ENCODE measurements around the gene TTLL11. TPM values are rescaled to one million over a fixed set of nuclear protein-coding genes. Genes with fewer than 3 reads are reported as not detected.

The TTLL11 gene
- total and polyA plus RNA-seq, 2 experiments from 2014 or later, result 5.1 to 6.3 TPM

DNA sequence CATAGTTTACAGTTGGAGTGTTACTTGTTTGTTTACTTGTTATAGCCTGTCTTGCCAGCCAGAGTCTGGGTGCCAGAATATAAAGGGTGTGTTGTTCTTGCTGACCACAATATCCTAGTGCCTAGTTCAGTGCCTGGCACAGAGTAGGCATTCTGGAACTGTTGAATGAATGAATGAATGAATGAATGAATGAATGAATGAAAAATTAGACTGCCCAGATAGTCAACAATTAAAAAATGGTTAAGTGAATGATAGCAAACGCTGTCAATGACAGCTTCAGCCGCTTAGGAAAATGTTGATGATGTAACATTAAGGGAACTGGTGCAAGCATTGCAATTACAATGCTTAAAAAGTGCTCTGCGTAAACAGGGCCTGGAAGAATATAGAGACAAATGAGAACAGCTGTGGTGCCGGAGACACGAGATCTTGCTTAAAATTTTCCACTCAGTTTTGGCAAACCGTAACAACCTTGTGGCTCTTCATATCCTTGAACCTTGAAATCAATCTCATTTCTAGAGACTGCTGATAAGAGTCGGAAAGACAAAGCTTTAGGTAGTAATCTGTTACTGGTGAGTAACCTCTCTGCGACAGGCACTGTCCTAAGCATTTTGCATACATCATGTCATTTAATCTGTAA lies 4.7 kb upstream of the TTLL11 start:
- H3K4me3 ChIP-seq, result no peak overlapping the region
- no peak overlapping the region for H3K9ac ChIP-seq
- H3K27ac ChIP-seq, result no peak overlapping the region
- in situ Hi-C loops (cut with MboI), result loop anchor here (10.0 kb wide), 1 partner anchor 247 kb away; no protein-coding TSS in a partner anchor
- H3K4me2 ChIP-seq (ENCODE audit: unreplicated experiment), result no peak overlapping the region
- no peaks in the 10 kb centered on the region for H3F3A ChIP-seq (ENCODE audit: insufficient read depth)
- no peak overlapping the region for H2AFZ ChIP-seq
- no peaks in the 10 kb centered on the region for H4K20me1 ChIP-seq (ENCODE audit: insufficient read depth)
- TF ChIP-seq EZH2 (IDR thresholded peaks at IDR 0.05; ENCODE audit: insufficient read depth, poor library complexity, severe bottlenecking), result no peak
- TF ChIP-seq EZH2phosphoT487 (IDR thresholded peaks at IDR 0.05; ENCODE audit: insufficient read depth, low read depth), result no peak
- no peaks in the 10 kb centered on the region for H3K79me2 ChIP-seq (ENCODE audit: insufficient read depth)
- peak; percentile 35 for DNase-seq
- no peaks in the 10 kb centered on the region for H3K36me3 ChIP-seq (ENCODE audit: low read depth)
- H3K27me3 ChIP-seq (replicated peaks; ENCODE audit: insufficient read depth), result no peaks in the 10 kb centered on the region
- whole genome bisulfite sequencing, 2 experiments (ENCODE audit: low coverage in 1 of 2, low lambda C conversion rate in 2 of 2, missing lambda C conversion rate in 2 of 2), result 27 to 30% methylated on average over 8 of the region's 8 CpGs
- H3K9me2 ChIP-seq (ENCODE audit: insufficient read depth), result no peaks in the 10 kb centered on the region
- H3K4me1 ChIP-seq (ENCODE audit: insufficient read depth), result no peaks in the 10 kb centered on the region
- no peaks in the 10 kb centered on the region for H3K9me3 ChIP-seq (ENCODE audit: low read depth)

DNA sequence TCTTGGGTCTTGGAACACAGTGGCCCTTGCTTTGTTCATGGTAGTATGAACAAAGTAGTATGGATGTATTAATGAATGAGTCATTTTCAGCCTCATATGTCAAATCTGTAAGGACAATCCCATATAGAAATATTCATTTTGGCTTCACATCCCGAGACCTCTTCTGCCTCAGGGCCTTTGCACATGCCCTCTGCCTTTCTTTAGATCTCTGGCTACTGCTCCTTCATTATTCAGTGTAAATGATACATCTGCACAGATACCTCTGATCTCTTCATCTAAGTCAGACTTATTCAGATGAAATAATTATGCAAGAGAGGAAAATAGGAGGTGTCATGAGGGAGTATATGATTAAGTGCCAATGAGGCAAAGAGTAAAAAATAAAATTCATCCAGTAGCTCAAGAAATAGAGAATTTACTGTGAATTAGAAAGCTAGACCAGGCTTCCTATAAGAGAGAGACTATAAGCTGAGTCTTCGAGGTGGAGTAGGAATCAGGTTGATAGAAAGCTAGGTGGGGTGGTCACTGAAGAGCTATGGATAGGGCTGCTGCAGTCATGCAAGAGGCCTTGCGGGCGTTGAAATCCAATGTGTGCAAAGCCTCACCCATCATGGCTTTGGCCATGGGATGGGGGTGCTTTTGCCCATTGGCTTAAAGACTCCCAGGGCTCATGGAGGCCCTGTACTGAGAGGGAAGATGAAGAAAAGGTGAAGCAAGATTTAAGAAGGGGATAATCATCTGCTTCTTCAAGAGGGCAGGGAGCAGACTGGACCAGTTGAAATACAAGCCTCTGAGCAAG lies 3.7 kb upstream of the TTLL11 start:
- H3K4me1 ChIP-seq (ENCODE audit: insufficient read depth), result peaks cover 4% of the 10 kb centered on the region
- no peaks in the 10 kb centered on the region for H3K9me3 ChIP-seq (ENCODE audit: low read depth)
- no peaks in the 10 kb centered on the region for H3K9me2 ChIP-seq (ENCODE audit: insufficient read depth)
- H3K27ac ChIP-seq, result no peak overlapping the region
- H2AFZ ChIP-seq, result no peak overlapping the region
- no peaks in the 10 kb centered on the region for H4K20me1 ChIP-seq (ENCODE audit: insufficient read depth)
- no peak overlapping the region for H3K9ac ChIP-seq
- no peak for DNase-seq
- H3K36me3 ChIP-seq (ENCODE audit: low read depth), result no peaks in the 10 kb centered on the region
- H3K27me3 ChIP-seq (replicated peaks; ENCODE audit: insufficient read depth), result no peaks in the 10 kb centered on the region
- no peak overlapping the region for H3K4me3 ChIP-seq
- H3K4me2 ChIP-seq (ENCODE audit: unreplicated experiment), result no peak overlapping the region
- WGBS, 2 experiments (ENCODE audit: low coverage in 1 of 2, low lambda C conversion rate in 2 of 2, missing lambda C conversion rate in 2 of 2), result 76 to 84% methylated on average over 4 of the region's 4 CpGs
- in situ Hi-C loops (cut with MboI), result loop anchor here (10.0 kb wide), 1 partner anchor 248 kb away; no protein-coding TSS in a partner anchor
- TF ChIP-seq EZH2 (IDR thresholded peaks at IDR 0.05; ENCODE audit: insufficient read depth, poor library complexity, severe bottlenecking) (no peak), EZH2phosphoT487 (IDR thresholded peaks at IDR 0.05; ENCODE audit: insufficient read depth, low read depth) (no peak)
- no peaks in the 10 kb centered on the region for H3F3A ChIP-seq (ENCODE audit: insufficient read depth)
- peaks cover 9% of the 10 kb centered on the region for H3K79me2 ChIP-seq (ENCODE audit: insufficient read depth)

DNA sequence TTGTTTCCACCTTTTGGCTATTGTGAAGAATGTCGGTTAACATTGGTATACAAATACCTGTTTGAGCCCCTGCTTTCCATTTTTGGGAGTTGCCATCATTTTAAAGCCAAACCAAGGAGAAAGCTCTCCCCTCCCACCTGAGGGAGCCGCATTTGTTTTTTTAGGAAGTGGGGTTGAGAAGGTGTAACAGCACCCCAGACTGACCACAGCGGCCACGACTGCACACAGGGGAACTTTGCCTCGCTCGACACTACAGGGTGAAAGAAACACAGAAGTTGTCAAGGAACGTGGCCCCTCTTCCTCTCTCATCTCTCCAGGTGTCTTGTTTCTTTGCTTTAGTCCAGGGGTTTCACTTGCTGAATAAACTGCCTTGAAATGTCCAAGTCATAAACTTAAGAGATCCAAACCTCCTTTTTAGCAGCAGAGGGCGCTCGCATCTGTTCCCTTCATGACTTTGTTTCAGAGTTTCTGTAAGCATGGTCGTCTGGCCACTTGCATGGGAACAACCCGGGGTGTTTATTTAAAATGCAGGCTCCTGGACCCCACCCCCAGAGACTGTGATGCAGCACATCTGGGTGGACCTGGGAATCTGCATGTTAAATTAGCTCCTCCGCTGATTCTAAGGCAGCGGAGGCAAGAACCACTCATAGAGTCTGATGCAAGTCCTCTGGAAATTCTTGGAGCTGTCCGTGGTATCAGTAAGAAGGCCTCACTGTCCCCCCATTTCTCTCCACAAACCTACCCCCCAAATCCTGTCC lies 2.1 kb upstream of the TTLL11 start:
- Histone ChIP-seq H4K20me1 (ENCODE audit: insufficient read depth) (no peaks in the 10 kb centered on the region), H3K4me1 (ENCODE audit: insufficient read depth) (peaks cover 9% of the 10 kb centered on the region), H2AFZ (no peak overlapping the region), H3K9ac (no peak overlapping the region), H3K27me3 (replicated peaks; ENCODE audit: insufficient read depth) (no peaks in the 10 kb centered on the region), H3K9me3 (ENCODE audit: low read depth) (no peaks in the 10 kb centered on the region), H3F3A (ENCODE audit: insufficient read depth) (no peaks in the 10 kb centered on the region), H3K36me3 (ENCODE audit: low read depth) (no peaks in the 10 kb centered on the region), H3K4me2 (ENCODE audit: unreplicated experiment) (peak overlapping the region; percentile 65), H3K9me2 (ENCODE audit: insufficient read depth) (no peaks in the 10 kb centered on the region), H3K79me2 (ENCODE audit: insufficient read depth) (peaks cover 25% of the 10 kb centered on the region), H3K4me3 (no peak overlapping the region), H3K27ac (no peak overlapping the region)
- peak; percentile 79 for DNase-seq
- in situ Hi-C loops (cut with MboI), result loop anchor here (10.0 kb wide), 1 partner anchor 250 kb away; no protein-coding TSS in a partner anchor
- 17 to 20% methylated on average over 14 of the region's 14 CpGs for WGBS, 2 experiments (ENCODE audit: low coverage in 1 of 2, low lambda C conversion rate in 2 of 2, missing lambda C conversion rate in 2 of 2)
- no peak for TF ChIP-seq EZH2 (IDR thresholded peaks at IDR 0.05; ENCODE audit: insufficient read depth, poor library complexity, severe bottlenecking)
- TF ChIP-seq EZH2phosphoT487 (IDR thresholded peaks at IDR 0.05; ENCODE audit: insufficient read depth, low read depth), result no peak
